Prostate gland (tissue), 2 donors: ENCODE results near the gene AADACL3. TPM values are rescaled to one million over a fixed set of nuclear protein-coding genes. Genes with fewer than 3 reads are reported as not detected.

Experiments
- DNase-seq: peaks from one replicate; pipeline ENCODE4 v3.0.0-alpha.2; 2019; ENCODE audit warnings: low spot score
- H3K27ac ChIP-seq, 2 donors: fragments of 200-600 bp; sonication (generic); 2 replicates each; pipeline ENCODE4 v1.5.1; 2017 to 2019
- H3K27me3 ChIP-seq: fragments of 200-600 bp; sonication (generic); replicated peaks from 2 replicates; pipeline ENCODE4 v1.5.1; 2019; ENCODE audit not compliant: insufficient read depth
- H3K36me3 ChIP-seq, 2 donors: fragments of 200-600 bp; sonication (generic); 1 replicate in 1 of 2; 2 replicates in 1 of 2; pipeline versions ENCODE4 v1.5.1 to v1.8.1; 2017 to 2019
- H3K4me1 ChIP-seq: fragments of 200-600 bp; sonication (generic); replicated peaks from 2 replicates; pipeline ENCODE4 v1.5.1; 2019
- H3K4me3 ChIP-seq, 2 donors: fragments of 200-600 bp; sonication (generic); 2 replicates each; pipeline ENCODE4 v1.5.1; 2017 to 2019
- H3K9me3 ChIP-seq: fragments of 200-600 bp; sonication (generic); 2 replicates; pipeline ENCODE4 v1.5.1; 2017
- CTCF ChIP-seq, 4 experiments: fragments of 200-600 bp in 2 of 4; fragments of 450-650 bp in 2 of 4; sonication (generic) in 2 of 4; IDR thresholded peaks; 1 replicate in 3 of 4; 2 replicates in 1 of 4; pipeline ENCODE4 v1.5.1; 2016 to 2019; ENCODE audit warnings: antibody characterized with exemption in 4 of 4, mild to moderate bottlenecking in 2 of 4, moderate library complexity in 2 of 4
- POLR2A ChIP-seq: fragments of 450-650 bp; IDR thresholded peaks from one replicate; pipeline ENCODE4 v1.6.1; 2016; ENCODE audit warnings: antibody characterized with exemption, mild to moderate bottlenecking
- POLR2AphosphoS5 ChIP-seq: sonication (generic); formaldehyde crosslinking; IDR thresholded peaks from one replicate; pipeline ENCODE4 v1.6.1; 2017; ENCODE audit warnings: antibody characterized with exemption
- WGBS: methylation state at CpG from one replicate; pipeline ENCODE4 v1.1.5; 2018; 5-methylcytosine and 5-hydroxymethylcytosine counted together
- intact Hi-C: fragments of 100-400 bp; cut with DNase I; formaldehyde crosslinking; loops from one replicate; pipeline ENCODE4 v1.14.2; 2022
- total RNA-seq, 2 donors: library from RNA; depleted of rRNA; stranded (reverse); fragments of >200 nt; gene quantifications; one replicate each; pipeline ENCODE4 v1.1.0, GENCODE V29; 2016

Gene AADACL3
- total RNA-seq, 2 donors from 2014 or later = not detected

- DNase-seq = no peak
- 15% methylated on average over 2 of the region's 2 CpGs for WGBS
- Histone ChIP-seq H3K9me3 (no peaks in the 10 kb centered on the region), H3K27ac (no peak within 1 kb of the TSS), H3K27me3 (no peaks in the 10 kb centered on the region), H3K4me1 (no peaks in the 10 kb centered on the region), H3K36me3 (no peaks in the 10 kb centered on the region), H3K4me3 (no peak within 1 kb of the TSS)
- TF ChIP-seq POLR2A (no peak), POLR2AphosphoS5 (no peak), CTCF (IDR thresholded peaks at IDR 0.05) (no peak)
- intact Hi-C loops = no loop called here
Measured at GRCh38 chr1:12745992-12746323, 30.0 kb downstream of the AADACL3 start, which contains the start of gene CFAP107. Gene CFAP107 (plus strand): TSS chr1:12746200. CDS start chr1:12746431, 231 bp downstream.

GRCh38 chr1:12748778-12749355 lies 33.0 kb downstream of the AADACL3 start:
- intact Hi-C loops = no loop called here

GRCh38 chr1:12754738-12755137 lies 38.8 kb downstream of the AADACL3 start:
- no peak for DNase-seq
- intact Hi-C loops = no loop called here
- Histone ChIP-seq H3K27me3 (no peaks in the 10 kb centered on the region), H3K4me1 (no peaks in the 10 kb centered on the region), H3K36me3 (no peaks in the 10 kb centered on the region), H3K9me3 (no peaks in the 10 kb centered on the region), H3K27ac (no peak overlapping the region), H3K4me3 (no peak overlapping the region)
- no peak for TF ChIP-seq POLR2AphosphoS5
- no peak for TF ChIP-seq CTCF (IDR thresholded peaks at IDR 0.05)
- no peak for TF ChIP-seq POLR2A
- WGBS = 81% methylated on average over 4 of the region's 4 CpGs

More at GRCh38 chr1:12748778-12749355, 33.0 kb downstream of the AADACL3 start:
- no peaks in the 10 kb centered on the region for H3K9me3 ChIP-seq
- TF ChIP-seq POLR2AphosphoS5 (no peak), POLR2A (no peak), CTCF (IDR thresholded peaks at IDR 0.05) (no peak)
- no peaks in the 10 kb centered on the region for H3K36me3 ChIP-seq
- no peaks in the 10 kb centered on the region for H3K27me3 ChIP-seq
- no peak overlapping the region for H3K4me3 ChIP-seq
- H3K27ac ChIP-seq = no peak overlapping the region
- no peaks in the 10 kb centered on the region for H3K4me1 ChIP-seq
- no peak for DNase-seq

- no peaks in the 10 kb centered on the region for H3K4me1 ChIP-seq
- no peaks in the 10 kb centered on the region for H3K27me3 ChIP-seq
- H3K9me3 ChIP-seq = no peaks in the 10 kb centered on the region
- 57% methylated on average over 2 of the region's 2 CpGs for WGBS
- no peak overlapping the region for H3K27ac ChIP-seq
- DNase-seq = no peak
- H3K4me3 ChIP-seq = no peak overlapping the region
- no peaks in the 10 kb centered on the region for H3K36me3 ChIP-seq
- TF ChIP-seq CTCF (IDR thresholded peaks at IDR 0.05) (no peak), POLR2AphosphoS5 (no peak), POLR2A (no peak)
- intact Hi-C loops = no loop called here
Measured at GRCh38 chr1:12756273-12756672, 40.4 kb downstream of the AADACL3 start.

- Histone ChIP-seq H3K9me3 (no peaks in the 10 kb centered on the region), H3K27me3 (no peaks in the 10 kb centered on the region), H3K4me3 (no peak overlapping the region), H3K4me1 (no peaks in the 10 kb centered on the region), H3K36me3 (no peaks in the 10 kb centered on the region), H3K27ac (no peak overlapping the region)
- WGBS = 79% methylated on average over 6 of the region's 6 CpGs
- no peak for TF ChIP-seq POLR2A
- no peak for DNase-seq
- intact Hi-C loops = no loop called here
Measured at GRCh38 chr1:12756768-12757413, 41.0 kb downstream of the AADACL3 start.
